Esophagus (tissue), 2 donors: ENCODE measurements around the gene SLC24A3. TPM values are rescaled to one million over a fixed set of nuclear protein-coding genes. Genes with fewer than 3 reads are reported as not detected.
"Not testable (repeated sequence)": the region's sequence is repeated elsewhere in the genome, so short reads cannot be mapped to it uniquely, and the experiment has no call there.

Experiments used
- H3K27ac ChIP-seq, 2 donors: one replicate each; pipeline ENCODE4 v1.5.1; 2013; ENCODE audit warnings: low read depth in 2 of 2, mild to moderate bottlenecking in 2 of 2, inconsistent platforms in 1 of 2, low read length in 1 of 2, moderate library complexity in 1 of 2
- H3K27me3 ChIP-seq, 2 donors: one replicate each; pipeline ENCODE4 v1.6.1; 2013; ENCODE audit warnings: low read length in 2 of 2, control low read depth in 1 of 2, mild to moderate bottlenecking in 1 of 2; ENCODE audit not compliant: insufficient read depth in 2 of 2, control insufficient read depth in 1 of 2
- H3K36me3 ChIP-seq, 2 donors: one replicate each; pipeline ENCODE4 v1.6.1; 2013; ENCODE audit warnings: low read length in 1 of 2; ENCODE audit not compliant: control insufficient read depth in 2 of 2, insufficient read depth in 2 of 2
- H3K4me1 ChIP-seq, 2 donors: one replicate each; pipeline ENCODE4 v1.6.1; 2013; ENCODE audit warnings: low read length in 1 of 2; ENCODE audit not compliant: control insufficient read depth in 2 of 2, insufficient read depth in 2 of 2
- H3K4me3 ChIP-seq, 2 donors: one replicate each; pipeline ENCODE4 v1.5.1; 2013; ENCODE audit warnings: low read length in 2 of 2, mild to moderate bottlenecking in 2 of 2, low read depth in 1 of 2, moderate library complexity in 1 of 2
- H3K9me3 ChIP-seq, 2 donors: one replicate each; pipeline ENCODE4 v1.6.1; 2013; ENCODE audit warnings: mild to moderate bottlenecking in 2 of 2, low read depth in 1 of 2, low read length in 1 of 2, moderate library complexity in 1 of 2; ENCODE audit not compliant: control insufficient read depth in 2 of 2, insufficient read depth in 1 of 2
- WGBS, 2 donors: extraction: QIAGEN DNeasy Blood & Tissue Kit; methylation state at CpG; one replicate each; pipeline ENCODE4 v1.1.7; 2013; 5-methylcytosine and 5-hydroxymethylcytosine counted together
- polyA plus RNA-seq, 2 donors: library from polyadenylated mRNA; stranded (reverse); fragments of 200-250 nt; gene quantifications; one replicate each; pipeline ENCODE4 v1.2.3, GENCODE V29; 2013
- donor health status: healthy with polysubstance abuse.
- donor health status: Bipolar disorder and iron deficiency.

The SLC24A3 gene
- polyA plus RNA-seq, 2 donors: 6.5 to 7.3 TPM

DNA sequence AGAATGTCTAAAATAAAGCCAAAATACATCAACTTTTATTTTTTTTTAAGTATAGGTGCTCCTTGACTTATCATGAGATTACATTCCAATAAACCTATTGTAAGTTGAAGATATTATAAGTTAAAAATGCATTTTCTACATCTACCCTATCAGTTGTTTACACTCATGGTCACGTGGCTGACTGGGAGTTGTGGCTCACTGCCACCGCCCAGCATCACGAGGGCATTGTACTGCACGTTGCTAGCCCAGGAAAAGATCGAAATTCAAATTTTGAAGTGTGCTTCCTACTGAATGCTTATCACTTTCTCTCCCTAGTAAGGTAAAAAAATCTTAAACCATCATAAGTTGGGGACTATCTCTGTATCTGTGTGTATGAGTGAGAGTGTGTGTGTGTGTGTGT is 419.0 kb downstream of the SLC24A3 start:
- no peaks in the 10 kb centered on the region for H3K27me3 ChIP-seq
- 58 to 70% methylated on average over 5 of the region's 5 CpGs for WGBS, 2 donors
- H3K9me3 ChIP-seq: no peaks in the 10 kb centered on the region
- no peaks in the 10 kb centered on the region for H3K36me3 ChIP-seq
- H3K4me3 ChIP-seq: no peak overlapping the region
- no peaks in the 10 kb centered on the region for H3K4me1 ChIP-seq
- H3K27ac ChIP-seq: no peak overlapping the region

GRCh38 chr20:19633985-19634384 is 421.5 kb downstream of the SLC24A3 start:
- 65 to 74% methylated on average over 3 of the region's 3 CpGs for whole genome bisulfite sequencing, 2 donors
- Histone ChIP-seq H3K9me3 (no peaks in the 10 kb centered on the region), H3K27me3 (no peaks in the 10 kb centered on the region), H3K36me3 (no peaks in the 10 kb centered on the region), H3K4me1 (no peaks in the 10 kb centered on the region), H3K27ac (no peak overlapping the region), H3K4me3 (no peak overlapping the region)

DNA sequence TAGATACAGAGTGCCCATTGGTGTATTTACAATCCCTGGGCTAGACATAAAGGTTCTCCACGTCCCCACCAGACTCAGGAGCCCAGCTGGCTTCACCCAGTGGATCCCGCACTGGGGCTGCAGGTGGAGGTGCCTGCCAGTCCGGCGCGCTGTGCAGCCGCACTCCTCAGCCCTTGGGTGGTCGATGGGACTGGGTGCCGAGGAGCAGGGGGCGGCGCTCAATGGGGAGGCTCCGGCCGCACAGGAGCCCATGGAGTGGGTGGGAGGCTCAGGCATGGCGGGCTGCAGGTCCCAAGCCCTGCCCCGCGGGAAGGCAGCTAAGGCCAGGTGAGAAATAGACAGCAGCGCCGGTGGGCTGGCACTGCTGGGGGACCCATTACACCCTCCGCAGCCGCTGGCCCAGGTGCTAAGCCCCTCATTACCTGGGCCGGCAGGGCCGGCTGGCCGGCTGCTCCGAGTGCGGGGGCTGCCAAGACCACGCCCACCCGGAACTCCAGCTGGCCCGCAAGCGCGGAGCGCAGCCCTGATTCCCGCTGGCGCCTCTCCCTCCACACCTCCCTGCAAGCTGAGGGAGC is 427.1 kb downstream of the SLC24A3 start:
- WGBS, 2 donors: 95 to 96% methylated on average over 31 to 32 of the region's 32 CpGs
- not testable (repeated sequence) for H3K27me3 ChIP-seq, H3K36me3 ChIP-seq, H3K4me3 ChIP-seq, H3K27ac ChIP-seq, H3K9me3 ChIP-seq, H3K4me1 ChIP-seq

DNA sequence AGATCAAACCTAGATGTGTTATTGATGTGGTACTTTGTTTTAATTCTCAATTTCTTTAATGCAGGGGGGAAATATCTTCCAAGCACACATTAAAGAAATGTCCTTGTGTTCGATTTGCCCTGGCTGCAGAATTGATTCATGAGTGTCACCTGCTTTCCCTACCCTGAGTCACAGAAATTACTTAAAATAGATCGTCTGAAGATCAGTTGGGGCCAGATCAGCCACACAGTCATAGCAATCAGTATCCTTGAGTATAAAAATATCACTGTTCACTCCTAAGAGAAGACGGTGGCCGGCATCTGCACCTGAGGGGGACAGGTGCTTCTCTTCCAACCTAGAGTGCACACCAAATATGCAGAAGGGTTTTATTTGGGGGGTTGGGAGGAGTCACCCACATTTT is 430.4 kb downstream of the SLC24A3 start:
- H3K4me1 ChIP-seq: no peaks in the 10 kb centered on the region
- no peaks in the 10 kb centered on the region for H3K36me3 ChIP-seq
- H3K27ac ChIP-seq: no peak overlapping the region
- no peaks in the 10 kb centered on the region for H3K9me3 ChIP-seq
- no peaks in the 10 kb centered on the region for H3K27me3 ChIP-seq
- 74 to 79% methylated on average over 4 of the region's 4 CpGs for WGBS, 2 donors
- H3K4me3 ChIP-seq: no peak overlapping the region

DNA sequence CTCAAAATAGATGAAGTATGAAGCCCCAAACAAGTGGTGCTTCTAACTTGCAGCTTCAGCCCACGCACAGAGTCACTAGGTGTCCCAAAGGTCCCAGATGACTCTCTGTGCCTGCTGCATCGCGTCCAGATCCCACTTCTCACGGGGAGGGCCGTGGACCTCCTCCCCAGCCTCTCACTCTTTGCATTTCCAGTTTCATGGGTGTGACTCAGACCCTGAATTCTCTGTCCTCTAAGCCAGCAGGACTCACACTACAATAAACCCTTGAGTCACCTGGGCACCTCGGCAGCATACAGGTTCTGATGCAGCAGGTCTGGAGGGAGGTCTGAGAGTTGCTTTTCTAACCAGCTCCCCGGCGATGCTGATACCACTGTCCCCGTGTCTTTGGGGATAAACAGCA is 431.6 kb downstream of the SLC24A3 start:
- no peaks in the 10 kb centered on the region for H3K36me3 ChIP-seq
- no peaks in the 10 kb centered on the region for H3K4me1 ChIP-seq
- no peaks in the 10 kb centered on the region for H3K27me3 ChIP-seq
- WGBS, 2 donors: 65 to 73% methylated on average over 9 of the region's 9 CpGs
- no peak overlapping the region for H3K27ac ChIP-seq
- no peak overlapping the region for H3K4me3 ChIP-seq
- H3K9me3 ChIP-seq: no peaks in the 10 kb centered on the region

DNA sequence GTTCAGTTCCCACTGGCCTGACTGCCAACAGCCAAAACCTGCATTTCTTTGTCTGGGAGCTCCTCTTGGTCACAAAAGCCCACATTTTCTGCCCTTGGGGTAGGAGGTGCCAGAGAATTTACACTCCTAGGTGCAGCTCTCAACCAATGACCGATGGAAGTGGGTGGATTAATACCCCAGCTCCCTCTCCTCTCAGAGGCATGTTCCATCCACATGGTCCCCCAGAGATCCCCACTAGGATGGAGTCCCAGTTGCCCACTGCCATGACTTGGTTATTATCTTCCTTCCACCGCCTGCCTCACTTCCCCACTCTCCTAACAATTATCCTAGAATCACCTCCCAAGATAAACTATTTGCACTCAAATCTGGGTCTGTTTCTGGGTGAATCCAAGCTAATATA is 434.5 kb downstream of the SLC24A3 start:
- H3K27ac ChIP-seq: no peak overlapping the region
- WGBS, 2 donors: 91% methylated on average over 2 of the region's 2 CpGs

DNA sequence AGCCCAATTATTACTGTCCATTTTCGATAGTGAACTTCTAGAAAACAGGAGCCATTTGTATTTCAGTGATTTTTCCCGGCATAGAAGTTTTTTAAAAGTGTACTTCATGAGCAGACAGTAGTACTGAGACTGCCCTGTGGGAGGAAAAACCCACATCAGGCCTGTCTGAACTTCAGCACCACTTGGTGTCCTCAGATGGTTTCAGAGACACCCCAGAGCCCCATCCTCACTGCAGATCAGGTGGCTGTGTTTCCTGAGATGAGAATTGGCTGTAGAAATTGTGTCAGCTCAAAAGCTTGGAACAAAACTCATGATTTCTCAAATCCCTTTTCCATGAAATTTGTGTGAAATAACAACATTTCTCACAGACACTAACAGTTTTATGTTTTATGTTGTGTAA is 435.6 kb downstream of the SLC24A3 start:
- no peaks in the 10 kb centered on the region for H3K4me1 ChIP-seq
- no peaks in the 10 kb centered on the region for H3K36me3 ChIP-seq
- no peak overlapping the region for H3K27ac ChIP-seq
- no peaks in the 10 kb centered on the region for H3K27me3 ChIP-seq
- H3K9me3 ChIP-seq: no peaks in the 10 kb centered on the region
- 87 to 90% methylated on average over 2 of the region's 2 CpGs for WGBS, 2 donors
- H3K4me3 ChIP-seq: no peak overlapping the region

More for the DNA sequence above, 434.5 kb downstream of the SLC24A3 start:
- H3K4me3 ChIP-seq: no peak overlapping the region
- H3K36me3 ChIP-seq: no peaks in the 10 kb centered on the region
- no peaks in the 10 kb centered on the region for H3K9me3 ChIP-seq
- H3K4me1 ChIP-seq: no peaks in the 10 kb centered on the region
- H3K27me3 ChIP-seq: no peaks in the 10 kb centered on the region

DNA sequence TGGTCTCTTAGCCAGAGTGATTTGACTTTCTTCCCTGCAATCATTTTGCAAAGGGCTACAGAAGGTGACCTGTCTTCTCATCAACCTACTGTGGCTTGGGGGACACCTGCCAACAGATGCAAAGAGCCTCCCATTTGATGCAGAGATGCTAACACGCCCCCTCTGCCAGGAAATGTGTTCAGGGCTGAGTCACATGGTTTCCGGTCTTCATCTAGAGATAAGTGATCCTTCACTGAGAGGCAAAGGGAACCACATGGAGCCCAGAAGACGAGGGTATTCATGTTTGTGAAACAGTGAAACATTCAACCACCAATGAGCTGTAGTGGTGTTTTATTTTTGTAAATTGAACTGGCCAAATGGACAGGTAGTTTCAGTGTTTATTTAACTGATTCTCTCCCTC is 436.6 kb downstream of the SLC24A3 start:
- H3K27me3 ChIP-seq: no peaks in the 10 kb centered on the region
- no peak overlapping the region for H3K4me3 ChIP-seq

GRCh38 chr20:19652591-19653026 is 440.2 kb downstream of the SLC24A3 start:
- Histone ChIP-seq H3K27me3 (no peaks in the 10 kb centered on the region), H3K27ac (no peak overlapping the region), H3K4me3 (no peak overlapping the region), H3K9me3 (no peaks in the 10 kb centered on the region), H3K36me3 (peaks cover 0 to 4% of the 10 kb centered on the region in 2 donors), H3K4me1 (no peaks in the 10 kb centered on the region)
- WGBS, 2 donors: 75% methylated on average over 5 of the region's 5 CpGs

More for the DNA sequence above, 436.6 kb downstream of the SLC24A3 start:
- no peaks in the 10 kb centered on the region for H3K4me1 ChIP-seq
- no peaks in the 10 kb centered on the region for H3K9me3 ChIP-seq
- no peaks in the 10 kb centered on the region for H3K36me3 ChIP-seq
- no peak overlapping the region for H3K27ac ChIP-seq
- 64 to 65% methylated on average over 3 of the region's 3 CpGs for WGBS, 2 donors

- WGBS, 2 donors: 69 to 76% methylated on average over 6 of the region's 6 CpGs
- Histone ChIP-seq H3K9me3 (no peaks in the 10 kb centered on the region), H3K36me3 (peaks cover 0 to 4% of the 10 kb centered on the region in 2 donors), H3K27me3 (no peaks in the 10 kb centered on the region), H3K4me1 (no peaks in the 10 kb centered on the region), H3K27ac (no peak overlapping the region), H3K4me3 (no peak overlapping the region)
Observed at GRCh38 chr20:19653327-19653726, 440.9 kb downstream of the SLC24A3 start.
